Measurements from ENCODE around the gene SMAD6.

DNA sequence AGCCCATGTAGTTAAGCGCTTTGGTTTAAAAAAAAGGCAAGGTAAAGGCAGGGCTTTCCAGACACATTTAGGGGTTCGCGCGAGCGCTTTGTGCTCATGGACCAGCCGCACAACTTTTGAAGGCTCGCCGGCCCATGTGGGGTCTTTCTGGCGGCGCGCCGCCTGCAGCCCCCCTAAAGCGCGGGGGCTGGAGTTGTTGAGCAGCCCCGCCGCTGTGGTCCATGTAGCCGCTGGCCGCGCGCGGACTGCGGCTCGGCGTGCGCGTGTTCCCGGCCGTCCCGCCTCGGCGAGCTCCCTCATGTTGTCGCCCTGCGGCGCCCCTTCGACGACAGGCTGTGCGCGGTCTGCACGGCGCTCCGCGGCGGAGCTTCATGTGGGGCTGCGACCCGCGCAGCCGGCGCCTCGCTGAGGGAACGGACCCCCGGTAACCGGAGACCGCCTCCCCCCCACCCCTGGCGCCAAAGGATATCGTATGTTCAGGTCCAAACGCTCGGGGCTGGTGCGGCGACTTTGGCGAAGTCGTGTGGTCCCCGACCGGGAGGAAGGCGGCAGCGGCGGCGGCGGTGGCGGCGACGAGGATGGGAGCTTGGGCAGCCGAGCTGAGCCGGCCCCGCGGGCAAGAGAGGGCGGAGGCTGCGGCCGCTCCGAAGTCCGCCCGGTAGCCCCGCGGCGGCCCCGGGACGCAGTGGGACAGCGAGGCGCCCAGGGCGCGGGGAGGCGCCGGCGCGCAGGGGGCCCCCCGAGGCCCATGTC is 927 bp downstream of the SMAD6 start:
- TF ChIP-seq FOS (IDR thresholded peaks at IDR 0.05; ENCODE audit: borderline replicate concordance, extremely low read depth, insufficient read length) (no peak), ZBED1 (IDR thresholded peaks at IDR 0.05; ENCODE audit: borderline replicate concordance) (no peak), NR2C2 (IDR thresholded peaks at IDR 0.05; ENCODE audit: borderline replicate concordance, control insufficient read depth, insufficient read length, low read depth) (no peak), GABPA (IDR thresholded peaks at IDR 0.05; ENCODE audit: low read depth) (no peak), EED (IDR thresholded peaks at IDR 0.05; ENCODE audit: low read depth) (no peak), ESRRA (IDR thresholded peaks at IDR 0.05; ENCODE audit: low read length) (no peak), FOXM1 (IDR thresholded peaks at IDR 0.05; ENCODE audit: low read depth, low read length) (no peak)
- TF ChIP-seq, protein P1, sequence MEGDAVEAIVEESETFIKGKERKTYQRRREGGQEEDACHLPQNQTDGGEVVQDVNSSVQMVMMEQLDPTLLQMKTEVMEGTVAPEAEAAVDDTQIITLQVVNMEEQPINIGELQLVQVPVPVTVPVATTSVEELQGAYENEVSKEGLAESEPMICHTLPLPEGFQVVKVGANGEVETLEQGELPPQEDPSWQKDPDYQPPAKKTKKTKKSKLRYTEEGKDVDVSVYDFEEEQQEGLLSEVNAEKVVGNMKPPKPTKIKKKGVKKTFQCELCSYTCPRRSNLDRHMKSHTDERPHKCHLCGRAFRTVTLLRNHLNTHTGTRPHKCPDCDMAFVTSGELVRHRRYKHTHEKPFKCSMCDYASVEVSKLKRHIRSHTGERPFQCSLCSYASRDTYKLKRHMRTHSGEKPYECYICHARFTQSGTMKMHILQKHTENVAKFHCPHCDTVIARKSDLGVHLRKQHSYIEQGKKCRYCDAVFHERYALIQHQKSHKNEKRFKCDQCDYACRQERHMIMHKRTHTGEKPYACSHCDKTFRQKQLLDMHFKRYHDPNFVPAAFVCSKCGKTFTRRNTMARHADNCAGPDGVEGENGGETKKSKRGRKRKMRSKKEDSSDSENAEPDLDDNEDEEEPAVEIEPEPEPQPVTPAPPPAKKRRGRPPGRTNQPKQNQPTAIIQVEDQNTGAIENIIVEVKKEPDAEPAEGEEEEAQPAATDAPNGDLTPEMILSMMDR (IDR thresholded peaks at IDR 0.05 in 2 of 3, conservative IDR thresholded peaks at IDR 0.05 in 1 of 3; ENCODE audit: control insufficient read depth in 2 of 3, extremely low read depth in 1 of 3, insufficient read depth in 1 of 3, low read depth in 3 of 3, low read length in 3 of 3), result no peak

Measured in GM12878 (cell line).